ENCODE data around the gene GALNTL6. TPM values are rescaled to one million over a fixed set of nuclear protein-coding genes. Genes with fewer than 3 reads are reported as not detected.
"Not testable (repeated sequence)": the region's sequence is repeated elsewhere in the genome, so short reads cannot be mapped to it uniquely, and the experiment has no call there.

Gene GALNTL6
- total RNA-seq, 1 donor from 2014 or later, result 1.7 TPM

DNA sequence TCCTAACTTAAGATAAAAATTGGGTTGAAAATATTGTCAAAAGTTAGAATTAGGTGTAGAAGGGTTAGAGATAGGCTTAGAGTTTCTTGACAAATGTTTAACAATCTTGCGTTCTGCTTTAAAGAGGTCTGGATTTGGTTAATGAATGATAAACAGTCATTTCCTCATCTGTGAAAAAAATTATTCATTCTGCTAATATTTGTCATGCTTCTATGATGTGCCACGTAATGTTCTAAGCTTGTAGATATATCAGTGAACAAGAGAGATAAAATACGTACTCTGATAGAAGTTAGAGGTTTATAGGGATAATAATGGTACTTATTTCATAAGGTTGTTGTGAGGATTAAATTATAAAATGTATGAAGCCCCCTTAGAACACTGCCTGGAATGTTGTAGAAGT is 912.4 kb downstream of the GALNTL6 start:
- DNase-seq (ENCODE audit: extremely low spot score, unreplicated experiment), result no peak
- Mint-ChIP-seq H3K27ac (peak overlapping the region; percentile 30), H3K4me1 (ENCODE audit: unreplicated experiment) (peaks cover 5% of the 10 kb centered on the region), H3K27me3 (no peaks in the 10 kb centered on the region), H3K4me3 (peak overlapping the region; percentile 19), H3K36me3 (no peaks in the 10 kb centered on the region), H3K9me3 (no peaks in the 10 kb centered on the region)
- TF ChIP-seq, protein P1, sequence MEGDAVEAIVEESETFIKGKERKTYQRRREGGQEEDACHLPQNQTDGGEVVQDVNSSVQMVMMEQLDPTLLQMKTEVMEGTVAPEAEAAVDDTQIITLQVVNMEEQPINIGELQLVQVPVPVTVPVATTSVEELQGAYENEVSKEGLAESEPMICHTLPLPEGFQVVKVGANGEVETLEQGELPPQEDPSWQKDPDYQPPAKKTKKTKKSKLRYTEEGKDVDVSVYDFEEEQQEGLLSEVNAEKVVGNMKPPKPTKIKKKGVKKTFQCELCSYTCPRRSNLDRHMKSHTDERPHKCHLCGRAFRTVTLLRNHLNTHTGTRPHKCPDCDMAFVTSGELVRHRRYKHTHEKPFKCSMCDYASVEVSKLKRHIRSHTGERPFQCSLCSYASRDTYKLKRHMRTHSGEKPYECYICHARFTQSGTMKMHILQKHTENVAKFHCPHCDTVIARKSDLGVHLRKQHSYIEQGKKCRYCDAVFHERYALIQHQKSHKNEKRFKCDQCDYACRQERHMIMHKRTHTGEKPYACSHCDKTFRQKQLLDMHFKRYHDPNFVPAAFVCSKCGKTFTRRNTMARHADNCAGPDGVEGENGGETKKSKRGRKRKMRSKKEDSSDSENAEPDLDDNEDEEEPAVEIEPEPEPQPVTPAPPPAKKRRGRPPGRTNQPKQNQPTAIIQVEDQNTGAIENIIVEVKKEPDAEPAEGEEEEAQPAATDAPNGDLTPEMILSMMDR (conservative IDR thresholded peaks at IDR 0.05), result no peak

DNA sequence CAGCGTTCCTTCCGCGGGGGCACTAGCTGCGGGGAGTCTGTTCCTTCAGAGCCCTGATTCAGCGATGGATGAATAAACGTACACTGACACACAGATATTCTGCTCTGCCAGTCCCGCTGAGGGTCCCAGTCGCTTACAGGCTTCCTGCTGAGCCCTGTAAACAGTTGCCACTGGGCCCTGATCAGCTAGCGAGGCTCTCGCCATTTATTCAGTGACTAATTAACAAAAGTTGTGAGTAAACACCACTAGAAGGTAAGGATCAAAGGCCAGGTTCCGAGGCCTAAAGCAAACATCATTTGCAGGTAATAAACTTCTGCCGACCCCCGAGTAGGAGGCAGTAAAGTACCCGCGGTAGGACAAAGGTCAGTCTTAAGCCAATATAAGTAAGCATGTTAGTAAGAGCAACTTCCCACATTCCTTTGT is 912.8 kb downstream of the GALNTL6 start:
- TF ChIP-seq, protein P1 (conservative IDR thresholded peaks at IDR 0.05), result no peak
- H3K9me3 Mint-ChIP-seq, result no peaks in the 10 kb centered on the region
- H3K4me3 Mint-ChIP-seq, result no peak overlapping the region
- no peaks in the 10 kb centered on the region for H3K36me3 Mint-ChIP-seq
- peak overlapping the region; percentile 30 for H3K27ac Mint-ChIP-seq
- peaks cover 5% of the 10 kb centered on the region for H3K4me1 Mint-ChIP-seq (ENCODE audit: unreplicated experiment)
- DNase-seq (ENCODE audit: extremely low spot score, unreplicated experiment), result no peak
- no peaks in the 10 kb centered on the region for H3K27me3 Mint-ChIP-seq

DNA sequence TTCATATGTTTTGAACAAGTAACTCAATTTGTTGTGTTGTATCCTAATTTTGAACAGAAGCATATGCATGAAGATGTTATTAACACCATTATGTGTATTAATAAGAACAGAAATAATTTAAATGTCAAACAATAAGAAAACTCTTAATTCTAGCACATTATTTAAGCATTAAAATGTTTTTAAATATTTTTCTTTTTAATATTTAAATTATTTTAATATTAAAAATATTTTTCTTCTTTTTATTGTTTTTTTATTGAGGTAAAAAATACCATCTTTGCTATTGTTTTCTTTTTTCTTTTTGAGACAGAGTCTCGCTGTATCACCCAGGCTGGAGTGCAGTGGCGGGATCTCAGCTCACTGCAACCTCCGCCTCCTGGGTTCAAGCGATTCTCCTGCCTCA is 914.4 kb downstream of the GALNTL6 start:
- Mint-ChIP-seq H3K4me3 (no peak overlapping the region), H3K9me3 (no peaks in the 10 kb centered on the region), H3K27ac (no peak overlapping the region), H3K27me3 (no peaks in the 10 kb centered on the region), H3K36me3 (no peaks in the 10 kb centered on the region), H3K4me1 (ENCODE audit: unreplicated experiment) (peaks cover 5% of the 10 kb centered on the region)
- DNase-seq (ENCODE audit: extremely low spot score, unreplicated experiment), result no peak
- TF ChIP-seq, protein P1 (conservative IDR thresholded peaks at IDR 0.05), result no peak

DNA sequence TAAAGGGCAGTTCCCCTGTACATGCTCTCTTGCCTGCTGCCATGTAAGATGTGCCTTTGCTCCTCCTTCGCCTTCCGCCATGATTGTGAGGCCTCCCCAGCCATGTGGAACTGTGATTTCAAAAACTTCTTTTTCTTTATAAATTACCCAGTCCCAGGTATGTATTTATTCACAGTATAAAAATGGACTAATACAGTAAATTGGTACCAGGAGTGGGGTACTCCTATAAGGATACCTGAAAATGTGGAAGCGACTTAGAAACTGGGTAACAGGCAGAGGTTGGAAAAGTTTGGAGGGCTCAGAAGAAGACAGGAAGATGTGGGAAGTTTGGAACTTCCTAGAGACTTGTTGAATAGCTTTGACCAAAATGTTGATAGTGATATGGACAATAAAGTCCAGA is 920.4 kb downstream of the GALNTL6 start:
- not testable (repeated sequence) for H3K9me3 Mint-ChIP-seq; H3K27ac Mint-ChIP-seq; H3K27me3 Mint-ChIP-seq; H3K4me3 Mint-ChIP-seq; DNase-seq (ENCODE audit: extremely low spot score, unreplicated experiment); H3K4me1 Mint-ChIP-seq (ENCODE audit: unreplicated experiment); H3K36me3 Mint-ChIP-seq

DNA sequence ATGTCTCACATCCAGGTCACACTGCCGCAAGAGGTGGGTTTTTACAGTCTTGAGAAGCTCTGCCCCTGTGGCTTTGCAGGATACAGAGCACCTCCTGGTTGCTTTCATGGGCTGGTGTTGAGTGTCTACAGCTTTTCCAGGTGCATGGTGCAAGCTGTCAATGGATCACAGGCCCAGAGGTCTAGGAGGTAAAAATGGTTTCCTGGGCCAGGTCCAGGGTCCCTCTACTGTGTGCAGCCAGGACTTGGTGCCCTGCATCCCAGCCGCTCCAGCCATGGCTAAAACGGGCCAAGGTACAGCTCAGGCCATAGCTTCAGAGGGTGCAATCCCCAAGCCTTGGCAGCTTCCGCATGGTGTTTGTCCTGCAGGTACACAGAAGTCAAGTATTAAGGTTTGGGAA is 921.4 kb downstream of the GALNTL6 start:
- no peak for DNase-seq (ENCODE audit: extremely low spot score, unreplicated experiment)
- TF ChIP-seq, protein P1 (conservative IDR thresholded peaks at IDR 0.05), result no peak
- peaks cover 8% of the 10 kb centered on the region for H3K9me3 Mint-ChIP-seq
- H3K4me3 Mint-ChIP-seq, result no peak overlapping the region
- no peak overlapping the region for H3K27ac Mint-ChIP-seq
- H3K4me1 Mint-ChIP-seq (ENCODE audit: unreplicated experiment), result no peaks in the 10 kb centered on the region
- H3K36me3 Mint-ChIP-seq, result peaks cover 5% of the 10 kb centered on the region
- H3K27me3 Mint-ChIP-seq, result no peaks in the 10 kb centered on the region

DNA sequence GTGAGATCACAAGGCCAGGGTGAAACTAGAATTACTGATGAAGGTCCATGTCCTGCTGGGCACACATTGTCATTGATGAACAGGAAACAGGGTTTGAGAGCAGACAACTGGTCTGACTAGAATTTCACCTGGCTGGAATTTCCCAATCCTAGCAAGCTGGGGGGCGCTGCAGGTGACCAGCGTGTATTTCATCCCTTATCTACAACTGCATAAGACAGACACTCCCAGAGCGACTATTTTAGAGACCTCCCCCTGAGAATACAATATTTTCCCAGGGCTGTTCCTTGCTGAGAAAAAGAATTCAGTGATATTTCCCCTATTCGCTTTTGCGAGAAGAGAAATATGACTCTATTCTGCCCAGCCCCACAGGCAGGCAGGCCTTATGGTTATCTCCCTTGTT is 922.8 kb downstream of the GALNTL6 start:
- H3K27ac Mint-ChIP-seq, result no peak overlapping the region
- H3K9me3 Mint-ChIP-seq, result peaks cover 8% of the 10 kb centered on the region
- no peaks in the 10 kb centered on the region for H3K4me1 Mint-ChIP-seq (ENCODE audit: unreplicated experiment)
- TF ChIP-seq, protein P1 (conservative IDR thresholded peaks at IDR 0.05), result no peak
- H3K27me3 Mint-ChIP-seq, result no peaks in the 10 kb centered on the region
- DNase-seq (ENCODE audit: extremely low spot score, unreplicated experiment), result no peak
- H3K36me3 Mint-ChIP-seq, result peaks cover 5% of the 10 kb centered on the region
- H3K4me3 Mint-ChIP-seq, result no peak overlapping the region
